ENCODE results near the gene ABR.
"Not testable (repeated sequence)": the region's sequence is repeated elsewhere in the genome, so short reads cannot be mapped to it uniquely, and the experiment has no call there.

ABR gene

DNA sequence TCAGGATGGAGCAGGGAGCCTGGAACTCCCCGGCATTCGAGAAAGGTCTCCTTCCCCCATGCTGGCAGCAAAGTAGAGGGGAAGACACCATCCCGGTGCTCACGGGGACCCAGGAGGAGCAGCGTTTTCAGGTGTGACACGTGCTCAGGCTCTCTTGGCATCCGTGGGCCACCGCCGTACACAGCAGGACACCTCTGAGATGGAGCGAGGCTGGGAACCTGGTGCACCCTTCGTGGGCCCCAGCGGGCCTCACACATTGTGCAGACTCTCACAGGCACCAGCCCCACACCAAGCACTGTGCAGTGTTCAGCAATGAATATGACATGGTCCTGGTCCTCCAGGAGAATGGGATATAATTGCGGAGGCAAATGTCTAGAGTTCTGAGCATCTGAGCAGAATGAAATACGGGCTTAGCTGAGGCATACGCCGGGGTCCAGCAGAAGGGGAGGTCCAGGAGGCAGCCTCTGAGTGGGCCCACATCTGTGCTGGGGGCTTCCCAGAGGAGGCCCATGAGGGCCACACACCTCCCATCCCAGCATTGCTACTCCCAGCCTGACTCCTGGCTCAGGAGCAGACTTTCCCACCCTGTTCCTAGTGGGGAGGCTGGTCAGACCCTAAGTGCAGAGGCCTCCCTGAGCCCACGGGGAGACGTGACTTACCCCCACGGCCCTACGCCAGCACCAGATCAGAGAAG is 72.6 kb downstream of the ABR start:
- FAIRE-seq (no peak), DNase-seq (ENCODE audit: insufficient read length, low spot score) (no peak)
- no peak for TF ChIP-seq POLR2A (IDR thresholded peaks at IDR 0.05; ENCODE audit: low read depth, low read length)

DNA sequence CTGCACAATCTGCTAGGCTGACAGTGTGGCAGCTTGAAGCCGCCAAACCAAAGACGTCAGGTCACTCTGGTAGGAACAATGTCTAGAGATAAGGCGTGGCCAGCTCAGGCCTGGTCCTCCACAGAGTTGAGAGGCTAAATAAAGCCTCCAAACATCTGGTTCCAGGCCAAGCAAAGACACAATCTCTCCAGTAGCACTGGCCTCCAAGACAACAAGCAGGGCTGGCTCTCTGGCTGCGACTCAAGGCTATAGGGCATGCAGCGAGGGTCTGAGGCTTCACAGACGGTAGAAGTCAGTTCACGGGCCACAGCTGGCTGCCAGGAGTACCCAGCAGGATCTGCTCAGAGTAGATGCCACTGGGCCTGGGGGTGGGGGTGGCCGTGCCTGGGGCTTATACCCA is 75.6 kb downstream of the ABR start:
- TF ChIP-seq POLR2A (IDR thresholded peaks at IDR 0.05; ENCODE audit: low read depth, low read length): no peak
- FAIRE-seq (no peak), DNase-seq (ENCODE audit: insufficient read length, low spot score) (no peak)

DNA sequence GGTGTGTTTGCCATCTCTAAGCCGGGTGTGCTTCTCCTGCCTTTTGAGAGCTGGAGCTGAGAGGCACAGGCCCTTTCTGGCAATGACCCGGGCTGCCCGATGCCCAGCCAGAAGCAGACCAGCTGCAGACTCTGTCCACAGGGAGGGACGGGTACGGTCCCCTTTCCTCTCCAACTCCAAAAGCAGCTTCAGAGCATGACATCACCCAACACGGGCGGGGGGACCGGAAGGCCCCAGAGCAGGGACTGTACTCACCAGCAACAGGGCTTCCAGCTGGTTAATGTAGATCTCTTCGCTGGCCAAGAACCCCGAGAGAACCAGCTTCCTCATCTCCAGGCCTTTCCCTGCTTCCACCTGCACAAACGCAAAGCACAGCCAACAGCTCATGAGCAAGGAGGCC is 79.4 kb downstream of the ABR start:
- no peak for DNase-seq (ENCODE audit: insufficient read length, low spot score)
- FAIRE-seq: no peak
- no peak for TF ChIP-seq POLR2A (IDR thresholded peaks at IDR 0.05; ENCODE audit: low read depth, low read length)

DNA sequence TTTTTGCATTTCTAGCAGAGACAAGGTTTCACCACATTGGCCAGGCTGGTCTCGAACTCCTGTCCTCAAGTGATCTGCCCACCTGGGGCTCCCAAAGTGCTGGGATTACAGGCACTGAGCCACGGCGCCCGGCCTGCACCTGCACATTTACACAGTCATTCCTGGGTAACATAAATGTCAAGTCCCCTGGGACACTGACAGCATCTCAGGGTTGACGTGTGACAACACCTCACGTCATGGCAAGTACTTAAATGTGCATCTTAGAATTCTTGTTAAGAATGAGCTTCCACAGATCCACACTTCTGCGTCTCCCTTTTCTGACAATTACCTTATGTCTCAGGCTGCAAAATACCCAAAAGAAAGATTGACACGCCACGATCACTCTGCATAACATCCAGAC is 80.5 kb downstream of the ABR start:
- FAIRE-seq (no peak), DNase-seq (ENCODE audit: insufficient read length, low spot score) (no peak)
- TF ChIP-seq POLR2A (IDR thresholded peaks at IDR 0.05; ENCODE audit: low read depth, low read length): no peak

DNA sequence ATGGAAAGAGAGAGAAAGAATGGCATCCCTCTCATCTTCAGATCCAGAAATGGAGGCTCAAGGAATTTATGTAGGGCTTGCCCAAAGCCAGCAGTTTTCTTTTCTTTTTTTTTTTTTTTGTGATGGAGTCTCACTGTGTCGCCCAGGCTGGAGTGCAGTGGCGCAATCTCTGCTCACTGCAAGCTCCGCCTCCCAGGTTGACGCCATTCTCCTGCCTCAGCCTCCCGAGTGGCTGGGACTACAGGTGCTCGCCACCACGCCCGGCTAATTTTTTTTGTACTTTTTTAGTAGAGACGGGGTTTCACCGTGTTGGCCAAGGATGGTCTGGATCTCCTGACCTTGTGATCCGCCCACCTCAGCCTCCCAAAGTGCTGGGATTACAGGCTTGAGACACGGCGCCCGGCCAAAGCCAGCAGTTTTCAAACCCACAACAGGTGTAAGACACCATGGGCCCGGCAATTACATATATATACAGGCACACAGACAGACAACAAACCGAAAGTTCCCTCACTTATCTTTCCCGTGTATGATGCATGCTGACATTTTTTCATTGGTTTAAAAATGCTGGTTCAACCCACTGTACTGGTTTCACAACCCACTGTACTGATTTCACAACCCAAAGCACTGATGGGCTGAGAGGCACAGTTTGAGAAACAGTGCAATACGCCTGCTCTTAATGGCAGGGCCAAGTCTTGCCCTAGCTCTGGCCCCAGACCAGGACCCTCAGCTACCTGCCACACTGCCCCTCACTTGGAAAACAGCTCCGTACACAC is 81.6 kb downstream of the ABR start:
- not testable (repeated sequence) for FAIRE-seq; DNase-seq (ENCODE audit: insufficient read length, low spot score)

DNA sequence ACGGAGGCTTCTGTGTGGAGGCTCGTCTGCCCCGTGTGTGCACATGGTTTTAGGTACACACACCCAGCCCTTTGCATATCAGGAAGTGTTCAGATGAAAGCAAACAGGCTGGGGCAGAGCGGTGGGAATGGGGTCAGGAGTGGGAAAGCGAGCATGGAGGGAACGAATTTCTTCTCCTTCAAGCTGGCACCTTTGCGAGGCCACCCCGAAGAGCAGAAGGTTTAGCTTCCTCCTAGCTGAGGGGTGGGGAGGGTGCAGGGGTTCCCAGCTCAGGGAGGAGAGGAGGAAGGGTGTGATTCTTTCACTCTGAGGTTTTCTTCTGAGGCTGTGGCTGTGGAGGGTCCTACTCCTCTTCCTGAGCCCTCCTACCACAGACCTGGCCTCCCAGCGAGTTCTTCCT is 83.6 kb downstream of the ABR start:
- DNase-seq (ENCODE audit: insufficient read length, low spot score): no peak
- no peak for FAIRE-seq
- no peak for TF ChIP-seq POLR2A (IDR thresholded peaks at IDR 0.05; ENCODE audit: low read depth, low read length)

DNA sequence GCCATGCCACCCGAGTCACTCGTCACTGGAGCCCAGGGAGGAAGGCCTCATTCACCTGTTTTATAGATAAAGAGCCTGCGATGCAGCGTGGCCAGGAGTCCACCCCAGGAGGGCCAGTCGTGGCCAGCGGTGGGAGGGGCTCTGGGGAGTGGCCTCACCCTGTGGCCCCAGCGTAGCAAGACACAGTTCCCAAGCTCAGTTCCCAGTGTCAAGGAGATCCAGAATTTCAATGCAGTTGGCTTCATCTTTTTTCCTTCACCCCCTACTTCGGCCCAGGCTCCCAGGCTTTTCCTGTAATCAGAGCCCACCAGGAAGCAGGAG is 84.0 kb downstream of the ABR start:
- FAIRE-seq: no peak
- DNase-seq (ENCODE audit: insufficient read length, low spot score): no peak
- TF ChIP-seq POLR2A (IDR thresholded peaks at IDR 0.05; ENCODE audit: low read depth, low read length): no peak

DNA sequence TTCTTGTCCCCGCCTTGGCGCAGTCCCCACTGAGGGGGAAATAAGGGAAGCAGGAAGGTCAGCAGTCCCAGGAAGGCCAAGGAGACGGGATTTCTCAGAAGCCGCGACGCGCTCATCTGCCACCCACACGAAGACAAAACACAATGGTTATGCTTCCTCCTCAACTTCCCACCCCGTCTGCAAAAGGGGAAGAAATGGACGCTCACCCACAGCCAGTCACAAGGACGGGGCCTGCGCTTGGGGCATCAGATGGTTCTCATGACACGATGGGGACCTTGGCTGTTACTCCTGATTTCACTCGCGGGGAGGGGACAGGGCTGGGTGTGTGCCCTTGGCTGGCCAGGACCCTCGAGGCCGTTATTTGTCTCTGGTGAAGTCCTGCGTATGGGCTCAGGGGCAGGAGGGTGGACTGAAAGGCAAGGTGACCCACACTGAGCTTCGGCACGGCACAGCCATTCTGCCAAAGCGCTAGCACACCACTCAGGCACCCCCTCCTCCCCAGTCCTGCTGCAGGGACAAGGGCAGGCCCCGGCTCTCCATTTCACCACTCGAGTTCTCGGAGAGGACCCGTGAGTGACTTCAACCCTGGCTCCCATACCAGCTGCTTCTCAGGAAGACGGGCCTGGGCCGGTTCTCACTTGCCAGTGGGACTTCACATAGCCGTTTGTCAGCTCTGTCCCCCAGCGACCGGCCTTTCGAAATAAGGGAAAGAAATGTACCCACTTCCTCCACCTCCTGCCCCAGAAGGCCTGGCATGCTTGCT is 84.5 kb downstream of the ABR start:
- DNase-seq (ENCODE audit: insufficient read length, low spot score) (no peak), FAIRE-seq (no peak)
- no peak for TF ChIP-seq POLR2A (IDR thresholded peaks at IDR 0.05; ENCODE audit: low read depth, low read length)

DNA sequence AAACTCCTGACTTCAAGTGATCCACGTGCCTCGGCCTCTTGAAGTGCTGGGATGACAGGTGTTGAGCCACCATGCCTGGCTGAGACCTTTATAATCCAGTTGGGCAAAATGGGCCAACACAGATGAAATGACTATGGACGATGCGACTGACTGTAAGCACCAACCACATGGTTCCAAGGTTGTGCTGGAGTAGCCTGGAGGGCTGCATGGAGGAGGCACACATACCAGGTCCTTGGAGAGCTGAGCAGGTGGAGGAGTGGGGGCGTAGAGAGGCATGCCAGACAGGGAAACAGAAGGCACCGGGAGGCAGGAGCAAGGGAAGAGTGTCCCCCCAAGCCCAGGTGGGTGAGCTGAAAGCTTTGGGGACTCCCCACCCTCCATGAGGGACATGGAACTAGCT is 85.2 kb downstream of the ABR start:
- FAIRE-seq (no peak), DNase-seq (ENCODE audit: insufficient read length, low spot score) (no peak)
- TF ChIP-seq POLR2A (IDR thresholded peaks at IDR 0.05; ENCODE audit: low read depth, low read length): no peak

DNA sequence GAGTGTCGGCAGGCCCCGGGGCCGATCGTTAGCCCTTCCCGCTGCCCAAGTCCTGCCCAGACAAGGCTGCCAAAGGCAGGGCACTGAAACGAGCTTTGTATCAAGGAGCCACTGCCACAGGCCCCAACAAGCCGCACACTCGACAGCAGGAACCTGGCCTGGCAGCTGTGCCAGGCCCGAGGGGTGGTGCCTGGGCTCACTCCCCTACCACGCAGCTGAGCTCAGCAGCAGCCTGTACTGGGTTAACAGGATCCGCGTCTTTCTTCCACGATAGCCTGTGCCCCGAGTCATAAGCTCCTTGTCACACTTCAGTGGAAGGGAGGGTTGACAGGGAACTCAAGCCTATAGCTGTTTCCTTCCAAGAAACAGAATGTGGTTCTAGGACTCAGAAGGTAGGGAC is 87.9 kb downstream of the ABR start:
- FAIRE-seq (no peak), DNase-seq (ENCODE audit: insufficient read length, low spot score) (no peak)
- TF ChIP-seq POLR2A (IDR thresholded peaks at IDR 0.05; ENCODE audit: low read depth, low read length): no peak

DNA sequence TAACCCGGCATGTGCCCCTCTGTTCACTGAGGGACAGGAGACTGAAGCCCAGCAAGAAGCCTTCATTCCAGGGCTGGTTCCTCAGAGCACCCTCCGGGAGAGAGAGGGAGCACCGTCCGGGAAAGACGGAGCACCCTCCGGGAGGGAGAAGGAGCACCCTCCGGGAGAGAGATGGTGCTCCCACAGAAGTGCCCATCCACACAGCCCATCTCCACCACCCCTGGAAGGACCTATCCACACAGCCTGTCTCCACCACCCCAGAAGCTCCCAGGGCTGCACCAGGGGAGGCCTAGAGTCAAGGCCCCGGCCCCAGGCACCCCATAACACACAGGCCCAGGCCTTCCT is 88.6 kb downstream of the ABR start:
- no peak for DNase-seq (ENCODE audit: insufficient read length, low spot score)
- no peak for TF ChIP-seq POLR2A (IDR thresholded peaks at IDR 0.05; ENCODE audit: low read depth, low read length)
- no peak for FAIRE-seq

DNA sequence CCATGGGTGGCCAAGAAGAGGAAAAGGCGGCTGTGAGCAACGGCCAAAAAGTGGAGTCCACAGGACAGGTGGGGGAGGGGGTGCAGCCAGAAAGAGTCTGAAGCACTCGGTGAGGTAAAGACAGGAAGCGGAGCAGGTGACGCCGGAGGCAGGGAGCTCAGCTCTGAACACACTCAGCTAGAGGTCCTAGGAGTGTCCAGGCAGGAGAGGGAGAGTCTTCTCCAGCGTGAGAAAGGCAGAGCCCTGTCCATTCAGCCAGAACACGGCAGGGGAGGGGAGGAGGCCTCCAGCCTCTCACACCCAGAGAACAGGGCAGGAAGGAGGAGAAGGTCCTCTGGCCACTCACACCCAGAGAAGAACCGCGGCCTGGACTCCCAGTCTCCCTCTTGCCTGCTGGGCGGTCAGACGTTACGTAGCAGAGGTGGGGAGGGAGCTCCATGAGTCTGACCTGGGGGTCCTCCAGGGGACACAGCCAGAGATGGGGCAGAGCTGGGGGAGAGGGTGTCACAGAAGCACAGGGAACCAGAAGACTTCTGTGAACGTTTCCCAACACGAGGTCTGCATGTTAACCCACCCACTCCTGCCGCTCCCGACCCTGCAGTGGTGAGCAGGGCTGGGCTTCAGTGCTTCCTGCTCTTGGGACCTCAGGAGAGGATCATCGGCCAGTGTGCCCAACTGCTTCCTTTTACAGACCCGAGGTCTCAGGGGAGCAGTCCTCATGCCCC is 89.2 kb downstream of the ABR start:
- no peak for FAIRE-seq
- TF ChIP-seq POLR2A (IDR thresholded peaks at IDR 0.05; ENCODE audit: low read depth, low read length): no peak
- DNase-seq (ENCODE audit: insufficient read length, low spot score): no peak

DNA sequence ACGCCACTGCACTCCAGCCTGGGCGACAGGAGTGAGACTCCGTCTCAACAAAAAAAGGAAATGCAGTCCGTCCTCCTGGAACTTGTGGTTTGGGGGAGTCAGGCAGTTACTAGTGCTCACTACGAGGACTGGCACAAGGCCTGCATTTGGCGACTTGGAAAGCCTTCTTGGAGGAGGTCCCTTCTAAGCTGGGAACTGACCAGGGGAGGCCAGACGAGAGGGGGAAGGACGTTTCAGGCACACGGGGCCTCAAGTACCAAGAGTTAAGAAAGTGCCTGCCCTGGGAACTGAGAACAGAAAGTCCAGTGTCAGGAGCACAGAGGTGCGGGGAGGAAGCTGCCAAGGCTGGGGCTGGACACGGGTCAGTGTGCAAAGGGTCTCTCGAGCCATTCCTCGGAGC is 89.9 kb downstream of the ABR start:
- TF ChIP-seq POLR2A (IDR thresholded peaks at IDR 0.05; ENCODE audit: low read depth, low read length): no peak
- FAIRE-seq: no peak
- DNase-seq (ENCODE audit: insufficient read length, low spot score): no peak

Data from H54 (cell line).